OCI-LY7 (cell line): ENCODE results near the gene SPTLC1. TPM values are rescaled to one million over a fixed set of nuclear protein-coding genes. Genes with fewer than 3 reads are reported as not detected.

ENCODE experiments used
- BruUV-seq: library from RNA; stranded (reverse); fragments of 400-500 nt; replicated peaks from 2 replicates; lab custom pipeline; 2021; lab: Mats Ljungman, UMichigan
- CTCF ChIA-PET: fragments of 300-600 bp; sonication (Branson Sonifier 250); formaldehyde crosslinking; loops from one replicate; lab custom pipeline; 2022; ENCODE audit warnings: antibody characterized with exemption; ENCODE audit not compliant: unreplicated experiment; lab: Charles Lee
- POLR2A ChIA-PET: fragments of 300-600 bp; sonication (Branson Sonifier 250); formaldehyde crosslinking; loops from one replicate; lab custom pipeline; 2022; ENCODE audit warnings: antibody characterized with exemption; lab: Charles Lee
- DNase-seq: peaks from one replicate; pipeline ENCODE4 v3.0.0-alpha.2; 2015; ENCODE audit warnings: low spot score
- H2AFZ ChIP-seq: fragments of 200-600 bp; sonication (generic), shearing (Covaris generic); 2 replicates; pipeline ENCODE4 v1.6.1; 2014; ENCODE audit warnings: mild to moderate bottlenecking, antibody characterized with exemption, low read length, moderate library complexity
- H3K27ac ChIP-seq: fragments of 200-600 bp; sonication (generic); 2 replicates; pipeline ENCODE4 v1.5.1; 2014; ENCODE audit warnings: mixed run types, low read depth, mild to moderate bottlenecking, moderate library complexity, low read length, inconsistent platforms; ENCODE audit not compliant: poor library complexity, severe bottlenecking
- H3K36me3 ChIP-seq: fragments of 200-600 bp; sonication (generic); 2 replicates; pipeline ENCODE4 v1.6.1; 2014; ENCODE audit warnings: mild to moderate bottlenecking, antibody characterized with exemption, low read length, moderate library complexity, mixed read lengths; ENCODE audit not compliant: insufficient read depth
- H3K4me1 ChIP-seq: fragments of 200-600 bp; sonication (generic); 2 replicates; pipeline ENCODE4 v1.5.1; 2014; ENCODE audit warnings: mild to moderate bottlenecking, low read length; ENCODE audit not compliant: insufficient read depth, poor library complexity, severe bottlenecking
- H3K4me2 ChIP-seq: fragments of 200-600 bp; sonication (generic); 2 replicates; pipeline ENCODE4 v1.6.1; 2014; ENCODE audit warnings: mild to moderate bottlenecking, low read length
- H3K4me3 ChIP-seq: fragments of 200-600 bp; sonication (generic); 2 replicates; pipeline ENCODE4 v1.5.1; 2014; ENCODE audit warnings: mild to moderate bottlenecking, low read depth, low read length; ENCODE audit not compliant: poor library complexity, severe bottlenecking
- H3K79me2 ChIP-seq: fragments of 200-600 bp; sonication (generic); 2 replicates; pipeline ENCODE4 v1.6.1; 2016; ENCODE audit warnings: low read depth, mild to moderate bottlenecking, low read length, moderate library complexity, mixed read lengths; ENCODE audit not compliant: insufficient read depth
- H3K9me2 ChIP-seq: fragments of 200-600 bp; sonication (generic); 2 replicates; pipeline ENCODE4 v1.6.1; 2016; ENCODE audit warnings: mild to moderate bottlenecking, low read length, mixed read lengths; ENCODE audit not compliant: insufficient read depth
- H3K9me3 ChIP-seq: fragments of 200-600 bp; sonication (generic); 2 replicates; pipeline ENCODE4 v1.6.1; 2014; ENCODE audit warnings: mild to moderate bottlenecking, mixed run types, low read length, mixed read lengths
- H4K20me1 ChIP-seq: fragments of 200-600 bp; sonication (generic); 2 replicates; pipeline ENCODE4 v1.6.1; 2014; ENCODE audit warnings: mild to moderate bottlenecking, antibody characterized with exemption, low read length, moderate library complexity, mixed read lengths; ENCODE audit not compliant: insufficient read depth
- EZH2phosphoT487 ChIP-seq: fragments of 200-600 bp; sonication (generic); IDR thresholded peaks from 2 replicates; pipeline ENCODE4 v1.6.1; 2018; ENCODE audit warnings: low read depth, borderline replicate concordance, mild to moderate bottlenecking, mixed run types, antibody characterized with exemption, low read length, moderate library complexity, mixed read lengths
- intact Hi-C: fragments of 100-400 bp; cut with micrococcal nuclease; formaldehyde crosslinking; loops from one replicate; pipeline ENCODE4 v1.10.0; 2022; ENCODE audit not compliant: unreplicated experiment
- total RNA-seq, 2 experiments: library from RNA; depleted of rRNA in 1 of 2; stranded (reverse); fragments of >200 nt in 1 of 2; shearing (Covaris generic) in 1 of 2; gene quantifications; 2 replicates each; pipeline ENCODE4 v1.2.3, GENCODE V29; 2014 to 2022
- TF ChIP-seq, protein P1 (sequence below): fragments of 200-600 bp; sonication (generic); conservative IDR thresholded peaks from 2 replicates; pipeline ENCODE4 v1.5.1; 2014; ENCODE audit warnings: mild to moderate bottlenecking, antibody characterized with exemption, low read length, moderate library complexity, mixed read lengths

The SPTLC1 gene
- total RNA-seq, 2 experiments from 2014 or later, result 42.2 to 48.7 TPM

DNA sequence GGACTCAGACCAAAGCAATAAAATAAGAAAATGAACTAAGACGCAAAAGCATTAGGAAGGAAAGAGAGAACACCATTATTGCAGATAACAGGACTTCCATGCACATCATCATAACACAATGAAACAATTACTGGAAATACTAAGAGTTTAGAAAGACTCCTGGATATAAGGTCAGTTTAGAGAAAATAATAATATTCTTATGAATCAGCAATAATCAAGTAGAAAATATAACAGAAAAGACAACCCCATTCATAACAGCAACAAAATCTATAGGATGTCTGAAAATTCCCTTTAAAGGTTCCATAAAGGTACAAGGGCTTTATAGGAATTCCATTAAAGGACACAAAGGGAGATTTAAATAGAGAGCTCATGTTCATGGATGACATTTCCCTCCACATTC is 73.0 kb downstream of the SPTLC1 start:
- no peak for DNase-seq
- no TSS peak for BruUV-seq
- no peak for TF ChIP-seq EZH2phosphoT487
- TF ChIP-seq, protein P1, sequence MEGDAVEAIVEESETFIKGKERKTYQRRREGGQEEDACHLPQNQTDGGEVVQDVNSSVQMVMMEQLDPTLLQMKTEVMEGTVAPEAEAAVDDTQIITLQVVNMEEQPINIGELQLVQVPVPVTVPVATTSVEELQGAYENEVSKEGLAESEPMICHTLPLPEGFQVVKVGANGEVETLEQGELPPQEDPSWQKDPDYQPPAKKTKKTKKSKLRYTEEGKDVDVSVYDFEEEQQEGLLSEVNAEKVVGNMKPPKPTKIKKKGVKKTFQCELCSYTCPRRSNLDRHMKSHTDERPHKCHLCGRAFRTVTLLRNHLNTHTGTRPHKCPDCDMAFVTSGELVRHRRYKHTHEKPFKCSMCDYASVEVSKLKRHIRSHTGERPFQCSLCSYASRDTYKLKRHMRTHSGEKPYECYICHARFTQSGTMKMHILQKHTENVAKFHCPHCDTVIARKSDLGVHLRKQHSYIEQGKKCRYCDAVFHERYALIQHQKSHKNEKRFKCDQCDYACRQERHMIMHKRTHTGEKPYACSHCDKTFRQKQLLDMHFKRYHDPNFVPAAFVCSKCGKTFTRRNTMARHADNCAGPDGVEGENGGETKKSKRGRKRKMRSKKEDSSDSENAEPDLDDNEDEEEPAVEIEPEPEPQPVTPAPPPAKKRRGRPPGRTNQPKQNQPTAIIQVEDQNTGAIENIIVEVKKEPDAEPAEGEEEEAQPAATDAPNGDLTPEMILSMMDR, result no peak
- Histone ChIP-seq H3K9me2 (no peaks in the 10 kb centered on the region), H3K36me3 (peaks cover 78% of the 10 kb centered on the region), H3K4me3 (no peak overlapping the region), H2AFZ (no peak overlapping the region), H4K20me1 (no peaks in the 10 kb centered on the region), H3K27ac (no peak overlapping the region), H3K4me1 (no peaks in the 10 kb centered on the region), H3K4me2 (no peak overlapping the region), H3K79me2 (no peaks in the 10 kb centered on the region), H3K9me3 (peaks cover 14% of the 10 kb centered on the region)
- ChIA-PET POLR2A (no interaction called here), CTCF (no interaction called here)
- intact Hi-C loops, result no loop called here

GRCh38 chr9:92036756-92037155 is 78.5 kb downstream of the SPTLC1 start:
- POLR2A ChIA-PET, result no interaction called here
- Histone ChIP-seq H4K20me1 (no peaks in the 10 kb centered on the region), H3K36me3 (peaks cover 70% of the 10 kb centered on the region), H3K4me3 (no peak overlapping the region), H3K9me2 (no peaks in the 10 kb centered on the region), H3K9me3 (peaks cover 2% of the 10 kb centered on the region), H3K79me2 (no peaks in the 10 kb centered on the region), H3K27ac (no peak overlapping the region), H2AFZ (no peak overlapping the region), H3K4me1 (no peaks in the 10 kb centered on the region), H3K4me2 (no peak overlapping the region)
- DNase-seq, result no peak
- intact Hi-C loops, result loop anchor here (10.0 kb wide), 1 partner anchor 262 kb away; no protein-coding TSS in a partner anchor
- TF ChIP-seq, protein P1, result no peak
- no peak for TF ChIP-seq EZH2phosphoT487
- CTCF ChIA-PET, result no interaction called here
- no TSS peak for BruUV-seq

- Histone ChIP-seq H3K4me1 (no peaks in the 10 kb centered on the region), H4K20me1 (no peaks in the 10 kb centered on the region), H3K4me2 (no peak overlapping the region), H3K79me2 (no peaks in the 10 kb centered on the region), H3K9me2 (no peaks in the 10 kb centered on the region), H3K27ac (no peak overlapping the region), H2AFZ (no peak overlapping the region), H3K4me3 (no peak overlapping the region), H3K9me3 (no peaks in the 10 kb centered on the region), H3K36me3 (peaks cover 68% of the 10 kb centered on the region)
- TF ChIP-seq, protein P1, result no peak
- TF ChIP-seq EZH2phosphoT487, result no peak
- DNase-seq, result no peak
- CTCF ChIA-PET, result no interaction called here
- POLR2A ChIA-PET, result no interaction called here
- intact Hi-C loops, result loop anchor here (10.0 kb wide), 1 partner anchor 262 kb away; no protein-coding TSS in a partner anchor
- BruUV-seq, result no TSS peak
Observed at GRCh38 chr9:92036411-92036746, 78.8 kb downstream of the SPTLC1 start.
